Gastroesophageal sphincter (tissue), 4 donors: ENCODE data around the gene ISG20L2. TPM values are rescaled to one million over a fixed set of nuclear protein-coding genes. Genes with fewer than 3 reads are reported as not detected.

Experiments used
- ATAC-seq: fragments of 150-250 bp; one replicate; pipeline ENCODE4 v1.9.1; 2016; ENCODE audit warnings: mild to moderate bottlenecking, moderate library complexity
- H3K27ac ChIP-seq, 4 donors: fragments of 200-600 bp; sonication (generic) in 3 of 4; 1 replicate in 3 of 4; 2 replicates in 1 of 4; pipeline ENCODE4 v1.5.1; 2016 to 2019
- H3K27me3 ChIP-seq: fragments of 200-600 bp; sonication (generic); one replicate; pipeline ENCODE4 v1.5.1; 2019
- H3K36me3 ChIP-seq, 2 donors: fragments of 200-600 bp; sonication (generic); one replicate each; pipeline ENCODE4 v1.5.1; 2019; ENCODE audit warnings: control low read depth in 1 of 2
- H3K4me1 ChIP-seq, 3 donors: fragments of 200-600 bp; sonication (generic); 1 replicate in 2 of 3; 2 replicates in 1 of 3; pipeline ENCODE4 v1.5.1; 2016 to 2019; ENCODE audit warnings: control low read depth in 2 of 3
- H3K4me3 ChIP-seq, 2 donors: fragments of 200-600 bp; sonication (generic); one replicate each; pipeline ENCODE4 v1.5.1; 2019; ENCODE audit warnings: mild to moderate bottlenecking in 1 of 2, moderate library complexity in 1 of 2
- H3K9me3 ChIP-seq, 3 donors: fragments of 200-600 bp; sonication (generic); one replicate each; pipeline ENCODE4 v1.5.1; 2017 to 2019; ENCODE audit warnings: control low read depth in 2 of 3
- CTCF ChIP-seq, 4 experiments: fragments of 200-600 bp in 2 of 4; fragments of 450-650 bp in 2 of 4; sonication (generic) in 1 of 4; IDR thresholded peaks; one replicate each; pipeline ENCODE4 v1.5.1; 2017 to 2019; ENCODE audit warnings: antibody characterized with exemption in 4 of 4, mild to moderate bottlenecking in 2 of 4, moderate library complexity in 2 of 4
- EP300 ChIP-seq: sonication (generic); formaldehyde crosslinking; IDR thresholded peaks from one replicate; pipeline ENCODE4 v1.6.1; 2017; ENCODE audit warnings: antibody characterized with exemption, mild to moderate bottlenecking
- POLR2A ChIP-seq, 2 donors: fragments of 450-650 bp; IDR thresholded peaks; one replicate each; pipeline ENCODE4 v1.6.1; 2017; ENCODE audit warnings: antibody characterized with exemption in 2 of 2, mild to moderate bottlenecking in 2 of 2, moderate library complexity in 1 of 2
- POLR2AphosphoS5 ChIP-seq: sonication (generic); formaldehyde crosslinking; IDR thresholded peaks from one replicate; pipeline ENCODE4 v1.6.1; 2017; ENCODE audit warnings: antibody characterized with exemption
- WGBS, 2 donors: methylation state at CpG; one replicate each; pipeline ENCODE4 v1.1.5; 2018; ENCODE audit warnings: low coverage in 1 of 2; 5-methylcytosine and 5-hydroxymethylcytosine counted together
- total RNA-seq, 4 donors: library from RNA; depleted of rRNA; stranded (reverse); fragments of >200 nt; gene quantifications; one replicate each; pipeline ENCODE4 v1.1.0, GENCODE V29; 2016

Gene ISG20L2
- total RNA-seq, 4 donors from 2014 or later = 14.5 to 18.4 (median 17.0) TPM

GRCh38 chr1:156690675-156691036, 37.9 kb downstream of the ISG20L2 start:
- no peaks in the 10 kb centered on the region for H3K36me3 ChIP-seq
- 81% methylated on average over 2 of the region's 8 CpGs; no CpG with 5 or more reads in 1 of the 2 donors for WGBS, 2 donors
- peaks cover 0 to 22% (median 9%) of the 10 kb centered on the region in 3 donors for H3K4me1 ChIP-seq
- no peak for TF ChIP-seq CTCF (IDR thresholded peaks at IDR 0.05)
- TF ChIP-seq EP300 = no peak
- TF ChIP-seq POLR2AphosphoS5 = no peak
- TF ChIP-seq POLR2A (IDR thresholded peaks at IDR 0.05) = no peak
- H3K4me3 ChIP-seq = no peak overlapping the region
- H3K27ac ChIP-seq = no peak overlapping the region
- H3K27me3 ChIP-seq = peaks cover 79% of the 10 kb centered on the region
- no peak for ATAC-seq
- no peaks in the 10 kb centered on the region for H3K9me3 ChIP-seq

DNA sequence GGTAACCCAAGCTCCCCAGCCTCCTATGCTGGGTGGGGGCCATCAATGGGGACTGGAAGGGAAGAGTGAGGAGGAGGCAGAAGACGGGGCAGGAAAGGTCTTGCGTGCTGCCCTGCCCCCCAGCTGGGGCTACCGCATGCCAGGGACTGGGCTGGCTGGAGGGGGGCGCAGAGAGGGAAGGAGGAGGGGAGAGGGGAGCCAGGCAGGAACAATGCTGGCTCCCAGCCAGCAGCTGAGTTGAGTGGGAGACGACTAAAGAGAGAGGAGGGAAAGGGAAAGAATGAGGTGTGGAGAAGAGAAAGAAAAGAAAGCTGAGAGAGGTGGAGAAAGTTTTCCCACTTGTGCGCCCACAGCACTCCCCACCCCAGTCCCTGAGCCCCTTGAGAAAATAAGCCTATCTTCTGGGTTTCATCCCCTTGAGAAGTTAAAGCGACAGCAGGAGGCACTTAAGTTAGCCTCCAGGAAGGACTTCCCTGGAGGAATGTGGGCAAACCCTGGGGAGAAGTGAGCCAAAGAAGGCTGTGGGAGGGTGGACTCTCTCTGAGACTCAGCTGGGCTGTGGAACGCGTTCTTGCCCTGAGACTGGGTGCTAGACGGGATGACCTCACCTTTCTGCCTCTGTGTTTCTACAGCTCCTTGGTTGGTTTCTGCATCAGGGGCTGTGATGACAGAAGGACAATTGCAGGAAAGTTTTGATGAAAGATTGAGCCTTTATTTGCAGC, 38.5 kb downstream of the ISG20L2 start:
- 16 to 25% methylated on average over 4 to 7 of the region's 10 CpGs for whole genome bisulfite sequencing, 2 donors
- Histone ChIP-seq H3K36me3 (no peaks in the 10 kb centered on the region), H3K4me3 (no peak overlapping the region), H3K27me3 (peaks cover 82% of the 10 kb centered on the region), H3K9me3 (no peaks in the 10 kb centered on the region), H3K4me1 (peaks cover 0 to 22% (median 9%) of the 10 kb centered on the region in 3 donors), H3K27ac (no peak overlapping the region)
- ATAC-seq = no peak
- no peak for TF ChIP-seq POLR2A (IDR thresholded peaks at IDR 0.05)
- TF ChIP-seq POLR2AphosphoS5 = no peak
- TF ChIP-seq CTCF (IDR thresholded peaks at IDR 0.05) = no peak
- TF ChIP-seq EP300 = no peak

- TF ChIP-seq CTCF (IDR thresholded peaks at IDR 0.05) (peak in 3 of 4 experiments; percentile 93 to 95 (median 94)), POLR2A (IDR thresholded peaks at IDR 0.05) (no peak)
- WGBS, 2 donors = 5 to 7% methylated on average over 5 to 6 of the region's 23 CpGs
- H3K36me3 ChIP-seq = no peaks in the 10 kb centered on the region
- H3K9me3 ChIP-seq = no peaks in the 10 kb centered on the region
- peak; percentile 91 for ATAC-seq
- H3K4me3 ChIP-seq = peak overlapping the region in 1 of 2 donors; percentile 2
- H3K27me3 ChIP-seq = peaks cover 89% of the 10 kb centered on the region
- no peak overlapping the region for H3K27ac ChIP-seq
- H3K4me1 ChIP-seq = peaks cover 0 to 22% (median 9%) of the 10 kb centered on the region in 3 donors
These were observed 39.3 kb downstream of the ISG20L2 start for GRCh38 chr1:156689035-156689952.

- no peak for TF ChIP-seq EP300
- no peak for TF ChIP-seq POLR2AphosphoS5
- TF ChIP-seq POLR2A (IDR thresholded peaks at IDR 0.05) = no peak
- no peak for TF ChIP-seq CTCF (IDR thresholded peaks at IDR 0.05)
- no peaks in the 10 kb centered on the region for H3K36me3 ChIP-seq
- WGBS, 2 donors = 69% methylated on average over 2 of the region's 5 CpGs; no CpG with 5 or more reads in 1 of the 2 donors
- no peak overlapping the region for H3K4me3 ChIP-seq
- peaks cover 0 to 3% (median 2%) of the 10 kb centered on the region in 3 donors for H3K4me1 ChIP-seq
- no peaks in the 10 kb centered on the region for H3K9me3 ChIP-seq
- ATAC-seq = no peak
- peaks cover 90% of the 10 kb centered on the region for H3K27me3 ChIP-seq
- H3K27ac ChIP-seq = no peak overlapping the region
These were observed 44.3 kb downstream of the ISG20L2 start for GRCh38 chr1:156684227-156684782.
